ENCODE data around the gene ELL2. TPM values are rescaled to one million over a fixed set of nuclear protein-coding genes. Genes with fewer than 3 reads are reported as not detected.

ELL2 gene
- total RNA-seq, 1 experiment from 2014 or later = 24.4 TPM

DNA sequence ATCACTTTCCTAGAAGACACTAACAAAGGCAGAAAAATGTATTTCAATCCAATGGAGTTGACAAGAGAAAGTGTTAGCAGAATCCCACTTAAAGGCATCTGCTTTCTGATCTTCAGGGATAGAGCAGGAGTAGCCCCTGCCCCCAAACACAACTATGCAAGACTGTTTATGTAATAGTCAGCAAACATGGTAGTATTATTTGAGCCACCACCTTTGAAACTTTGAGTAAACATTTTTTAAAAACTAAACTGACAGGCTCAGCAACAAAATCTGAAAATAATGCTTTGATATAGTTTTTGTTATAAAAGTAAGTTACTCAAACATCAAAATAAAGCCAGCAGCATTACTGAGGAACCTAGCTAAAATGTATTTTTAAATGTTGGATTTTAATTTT lies 4.8 kb downstream of the ELL2 start (continued):
- TF ChIP-seq NR1H2 (CRISPR knock-in tag; IDR thresholded peaks at IDR 0.05) (no peak), ATF1 (CRISPR knock-in tag; IDR thresholded peaks at IDR 0.05) (no peak), CREM (CRISPR knock-in tag; IDR thresholded peaks at IDR 0.05) (no peak), ATF2 (CRISPR knock-in tag; IDR thresholded peaks at IDR 0.05; ENCODE audit: borderline replicate concordance, low read depth) (no peak), MYBL2 (CRISPR knock-in tag; IDR thresholded peaks at IDR 0.05) (no peak), TEAD1 (CRISPR knock-in tag; IDR thresholded peaks at IDR 0.05) (no peak)
- TF ChIP-seq, protein P1, sequence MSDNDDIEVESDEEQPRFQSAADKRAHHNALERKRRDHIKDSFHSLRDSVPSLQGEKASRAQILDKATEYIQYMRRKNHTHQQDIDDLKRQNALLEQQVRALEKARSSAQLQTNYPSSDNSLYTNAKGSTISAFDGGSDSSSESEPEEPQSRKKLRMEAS (CRISPR knock-in tag; IDR thresholded peaks at IDR 0.05) = no peak
- TF ChIP-seq, protein P2, sequence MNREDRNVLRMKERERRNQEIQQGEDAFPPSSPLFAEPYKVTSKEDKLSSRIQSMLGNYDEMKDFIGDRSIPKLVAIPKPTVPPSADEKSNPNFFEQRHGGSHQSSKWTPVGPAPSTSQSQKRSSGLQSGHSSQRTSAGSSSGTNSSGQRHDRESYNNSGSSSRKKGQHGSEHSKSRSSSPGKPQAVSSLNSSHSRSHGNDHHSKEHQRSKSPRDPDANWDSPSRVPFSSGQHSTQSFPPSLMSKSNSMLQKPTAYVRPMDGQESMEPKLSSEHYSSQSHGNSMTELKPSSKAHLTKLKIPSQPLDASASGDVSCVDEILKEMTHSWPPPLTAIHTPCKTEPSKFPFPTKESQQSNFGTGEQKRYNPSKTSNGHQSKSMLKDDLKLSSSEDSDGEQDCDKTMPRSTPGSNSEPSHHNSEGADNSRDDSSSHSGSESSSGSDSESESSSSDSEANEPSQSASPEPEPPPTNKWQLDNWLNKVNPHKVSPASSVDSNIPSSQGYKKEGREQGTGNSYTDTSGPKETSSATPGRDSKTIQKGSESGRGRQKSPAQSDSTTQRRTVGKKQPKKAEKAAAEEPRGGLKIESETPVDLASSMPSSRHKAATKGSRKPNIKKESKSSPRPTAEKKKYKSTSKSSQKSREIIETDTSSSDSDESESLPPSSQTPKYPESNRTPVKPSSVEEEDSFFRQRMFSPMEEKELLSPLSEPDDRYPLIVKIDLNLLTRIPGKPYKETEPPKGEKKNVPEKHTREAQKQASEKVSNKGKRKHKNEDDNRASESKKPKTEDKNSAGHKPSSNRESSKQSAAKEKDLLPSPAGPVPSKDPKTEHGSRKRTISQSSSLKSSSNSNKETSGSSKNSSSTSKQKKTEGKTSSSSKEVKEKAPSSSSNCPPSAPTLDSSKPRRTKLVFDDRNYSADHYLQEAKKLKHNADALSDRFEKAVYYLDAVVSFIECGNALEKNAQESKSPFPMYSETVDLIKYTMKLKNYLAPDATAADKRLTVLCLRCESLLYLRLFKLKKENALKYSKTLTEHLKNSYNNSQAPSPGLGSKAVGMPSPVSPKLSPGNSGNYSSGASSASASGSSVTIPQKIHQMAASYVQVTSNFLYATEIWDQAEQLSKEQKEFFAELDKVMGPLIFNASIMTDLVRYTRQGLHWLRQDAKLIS (CRISPR knock-in tag; IDR thresholded peaks at IDR 0.05; ENCODE audit: borderline replicate concordance) = no peak

DNA sequence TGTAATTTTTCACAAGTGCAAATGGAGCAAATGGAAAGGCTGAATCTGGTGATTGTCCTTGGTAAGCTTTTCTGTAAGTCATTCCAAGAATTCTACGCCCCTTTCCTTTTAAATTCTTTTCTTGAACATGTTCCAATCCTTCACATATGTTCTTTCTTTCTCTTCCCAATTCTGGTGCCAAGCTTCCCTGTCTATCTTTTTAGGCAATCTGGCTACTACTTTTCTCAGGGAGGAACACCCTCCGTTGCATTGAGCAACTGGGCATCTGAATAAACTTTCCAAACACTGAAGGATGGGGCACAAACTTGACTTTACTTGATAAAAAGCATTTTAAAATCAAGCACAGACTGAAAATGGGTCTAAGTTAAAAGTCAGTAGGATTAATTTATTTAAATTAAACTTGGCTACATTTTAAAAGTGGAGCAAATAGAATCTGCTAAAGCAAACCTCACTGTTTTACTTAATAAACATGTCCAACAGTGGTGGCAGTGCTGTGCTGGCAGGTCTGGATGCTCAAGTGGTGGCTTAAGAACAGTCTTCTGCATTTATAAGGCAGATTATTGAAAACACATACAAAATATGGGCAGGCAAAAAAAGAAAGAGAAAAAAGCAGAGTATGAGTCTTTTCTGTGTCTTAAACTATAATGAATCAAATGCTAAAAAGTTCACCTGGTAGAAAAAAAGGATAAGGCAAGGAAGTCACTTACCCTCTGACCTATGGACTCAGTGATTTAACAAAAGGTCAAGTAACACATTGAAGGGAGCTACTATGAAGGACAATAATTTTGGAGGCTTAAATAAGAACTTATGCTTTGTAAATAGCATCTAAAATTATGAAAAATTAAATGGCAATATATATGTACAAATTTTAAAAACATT lies 5.4 kb downstream of the ELL2 start:
- DNase-seq (ENCODE audit: low spot score) = no peak
- CTCF ChIA-PET = interaction anchor here (1.2 kb wide), 1 partner anchor 64 kb away, joined by 4 read pairs; no protein-coding TSS in a partner anchor

More for the DNA sequence above, 5.4 kb downstream of the ELL2 start:
- no peak for TF ChIP-seq TCF7 (CRISPR knock-in tag; IDR thresholded peaks at IDR 0.05; ENCODE audit: low read depth)
- no peak for TF ChIP-seq RELA (CRISPR knock-in tag; IDR thresholded peaks at IDR 0.05; ENCODE audit: borderline replicate concordance)
- TF ChIP-seq, protein P3, sequence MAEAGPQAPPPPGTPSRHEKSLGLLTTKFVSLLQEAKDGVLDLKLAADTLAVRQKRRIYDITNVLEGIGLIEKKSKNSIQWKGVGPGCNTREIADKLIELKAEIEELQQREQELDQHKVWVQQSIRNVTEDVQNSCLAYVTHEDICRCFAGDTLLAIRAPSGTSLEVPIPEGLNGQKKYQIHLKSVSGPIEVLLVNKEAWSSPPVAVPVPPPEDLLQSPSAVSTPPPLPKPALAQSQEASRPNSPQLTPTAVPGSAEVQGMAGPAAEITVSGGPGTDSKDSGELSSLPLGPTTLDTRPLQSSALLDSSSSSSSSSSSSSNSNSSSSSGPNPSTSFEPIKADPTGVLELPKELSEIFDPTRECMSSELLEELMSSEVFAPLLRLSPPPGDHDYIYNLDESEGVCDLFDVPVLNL (CRISPR knock-in tag; IDR thresholded peaks at IDR 0.05; ENCODE audit: borderline replicate concordance, low read depth) = no peak
- no peak for TF ChIP-seq NR2C2 (CRISPR knock-in tag; IDR thresholded peaks at IDR 0.05)
- no peak for TF ChIP-seq USF1 (CRISPR knock-in tag; IDR thresholded peaks at IDR 0.05)
- TF ChIP-seq, protein P4, sequence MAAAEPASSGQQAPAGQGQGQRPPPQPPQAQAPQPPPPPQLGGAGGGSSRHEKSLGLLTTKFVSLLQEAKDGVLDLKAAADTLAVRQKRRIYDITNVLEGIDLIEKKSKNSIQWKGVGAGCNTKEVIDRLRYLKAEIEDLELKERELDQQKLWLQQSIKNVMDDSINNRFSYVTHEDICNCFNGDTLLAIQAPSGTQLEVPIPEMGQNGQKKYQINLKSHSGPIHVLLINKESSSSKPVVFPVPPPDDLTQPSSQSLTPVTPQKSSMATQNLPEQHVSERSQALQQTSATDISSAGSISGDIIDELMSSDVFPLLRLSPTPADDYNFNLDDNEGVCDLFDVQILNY (CRISPR knock-in tag; IDR thresholded peaks at IDR 0.05) = no peak
- no peak for TF ChIP-seq NR1H2 (CRISPR knock-in tag; IDR thresholded peaks at IDR 0.05)
- no peak for TF ChIP-seq CREM (CRISPR knock-in tag; IDR thresholded peaks at IDR 0.05)
- no peak for TF ChIP-seq TP53 (CRISPR knock-in tag; IDR thresholded peaks at IDR 0.05)
- TF ChIP-seq OVOL2 (CRISPR knock-in tag; IDR thresholded peaks at IDR 0.05; ENCODE audit: borderline replicate concordance) = no peak
- no peak for TF ChIP-seq FOXJ3 (CRISPR knock-in tag; IDR thresholded peaks at IDR 0.05; ENCODE audit: borderline replicate concordance)
- no peak for TF ChIP-seq JAZF1 (CRISPR knock-in tag; IDR thresholded peaks at IDR 0.05)
- no peak for TF ChIP-seq ZNF317 (CRISPR knock-in tag; IDR thresholded peaks at IDR 0.05; ENCODE audit: borderline replicate concordance, low read depth)
- TF ChIP-seq SMAD4 (CRISPR knock-in tag; IDR thresholded peaks at IDR 0.05) = no peak
- no peak for TF ChIP-seq KAT7 (CRISPR knock-in tag; IDR thresholded peaks at IDR 0.05; ENCODE audit: borderline replicate concordance)
- TF ChIP-seq ZNF138 (CRISPR knock-in tag; conservative IDR thresholded peaks at IDR 0.05) = no peak
- peaks cover 5% of the 10 kb centered on the region for H3K36me3 Mint-ChIP-seq
- peaks cover 41% of the 10 kb centered on the region for H3K4me1 Mint-ChIP-seq
- no peak for ATAC-seq
- H3K27ac Mint-ChIP-seq = no peak overlapping the region
- no peak overlapping the region for H3K4me3 Mint-ChIP-seq
- peaks cover 8% of the 10 kb centered on the region for H3K9me3 Mint-ChIP-seq
- POLR2A ChIA-PET = no interaction called here
- H3K27me3 Mint-ChIP-seq (ENCODE audit: low read depth) = peaks cover 15% of the 10 kb centered on the region
